ENCODE results near the gene PRR3.

PRR3 gene

GRCh38 chr6:30541515-30542403 lies 15.3 kb upstream of the PRR3 start:
- Histone ChIP-seq H3K4me1 (ENCODE audit: control insufficient read depth, insufficient read depth, low read length) (0 out of 2 replicates have a peak, but pooled peaks cover 4% of the 10 kb centered on the region), H3K9me3 (ENCODE audit: control insufficient read depth, insufficient read depth, low read depth, low read length) (no peaks in the 10 kb centered on the region), H3K9ac (ENCODE audit: low read length) (no peak overlapping the region), H3K27me3 (ENCODE audit: control insufficient read depth, insufficient read depth, low read length) (no peaks in the 10 kb centered on the region), H3K4me3 (ENCODE audit: low read depth, low read length) (peak overlapping the region; percentile 56), H3K27ac (ENCODE audit: low read depth, low read length) (no peak overlapping the region), H3K36me3 (ENCODE audit: control insufficient read depth, insufficient read depth, low read length) (peaks cover 15% of the 10 kb centered on the region)

- Histone ChIP-seq H3K36me3 (ENCODE audit: control insufficient read depth, insufficient read depth, low read length) (peaks cover 21% of the 10 kb centered on the region), H3K27ac (ENCODE audit: low read depth, low read length) (no peak overlapping the region), H3K9me3 (ENCODE audit: control insufficient read depth, insufficient read depth, low read depth, low read length) (no peaks in the 10 kb centered on the region), H3K4me3 (ENCODE audit: low read depth, low read length) (no peak overlapping the region), H3K4me1 (ENCODE audit: control insufficient read depth, insufficient read depth, low read length) (0 out of 2 replicates have a peak, but pooled peaks cover 4% of the 10 kb centered on the region), H3K27me3 (ENCODE audit: control insufficient read depth, insufficient read depth, low read length) (no peaks in the 10 kb centered on the region), H3K9ac (ENCODE audit: low read length) (no peak overlapping the region)
Measured at GRCh38 chr6:30542404-30542725, 14.7 kb upstream of the PRR3 start.

DNA sequence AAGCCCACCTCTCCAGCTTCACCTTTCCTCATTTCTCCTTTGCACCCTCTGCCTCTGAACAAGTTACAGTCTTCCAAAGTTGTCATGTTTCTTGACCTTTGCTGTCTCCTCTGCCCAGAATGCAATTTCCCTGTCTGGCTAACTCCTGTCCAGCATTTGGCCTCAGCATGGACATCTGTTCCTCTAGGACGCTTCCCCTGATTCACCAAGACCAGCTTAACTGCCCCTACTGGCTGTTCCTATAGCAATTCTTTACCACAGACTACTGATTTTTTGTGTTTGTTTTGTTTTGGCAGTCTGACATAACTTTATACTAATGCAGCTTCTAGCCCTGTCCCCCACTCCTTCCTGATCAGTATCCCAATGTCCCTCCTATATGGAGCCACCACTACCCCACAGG lies 14.2 kb upstream of the PRR3 start:
- Histone ChIP-seq H3K9ac (ENCODE audit: low read length) (no peak overlapping the region), H3K27ac (ENCODE audit: low read depth, low read length) (no peak overlapping the region), H3K27me3 (ENCODE audit: control insufficient read depth, insufficient read depth, low read length) (no peaks in the 10 kb centered on the region)

GRCh38 chr6:30543821-30544220 lies 13.3 kb upstream of the PRR3 start:
- Histone ChIP-seq H3K4me1 (ENCODE audit: control insufficient read depth, insufficient read depth, low read length) (0 out of 2 replicates have a peak, but pooled peaks cover 4% of the 10 kb centered on the region), H3K27ac (ENCODE audit: low read depth, low read length) (no peak overlapping the region), H3K36me3 (ENCODE audit: control insufficient read depth, insufficient read depth, low read length) (peaks cover 30% of the 10 kb centered on the region), H3K9me3 (ENCODE audit: control insufficient read depth, insufficient read depth, low read depth, low read length) (no peaks in the 10 kb centered on the region), H3K27me3 (ENCODE audit: control insufficient read depth, insufficient read depth, low read length) (no peaks in the 10 kb centered on the region), H3K4me3 (ENCODE audit: low read depth, low read length) (no peak overlapping the region), H3K9ac (ENCODE audit: low read length) (no peak overlapping the region)

More for the DNA sequence above, 14.2 kb upstream of the PRR3 start:
- no peak overlapping the region for H3K4me3 ChIP-seq (ENCODE audit: low read depth, low read length)
- H3K4me1 ChIP-seq (ENCODE audit: control insufficient read depth, insufficient read depth, low read length) = 0 out of 2 replicates have a peak, but pooled peaks cover 4% of the 10 kb centered on the region
- H3K36me3 ChIP-seq (ENCODE audit: control insufficient read depth, insufficient read depth, low read length) = peaks cover 24% of the 10 kb centered on the region
- no peaks in the 10 kb centered on the region for H3K9me3 ChIP-seq (ENCODE audit: control insufficient read depth, insufficient read depth, low read depth, low read length)

DNA sequence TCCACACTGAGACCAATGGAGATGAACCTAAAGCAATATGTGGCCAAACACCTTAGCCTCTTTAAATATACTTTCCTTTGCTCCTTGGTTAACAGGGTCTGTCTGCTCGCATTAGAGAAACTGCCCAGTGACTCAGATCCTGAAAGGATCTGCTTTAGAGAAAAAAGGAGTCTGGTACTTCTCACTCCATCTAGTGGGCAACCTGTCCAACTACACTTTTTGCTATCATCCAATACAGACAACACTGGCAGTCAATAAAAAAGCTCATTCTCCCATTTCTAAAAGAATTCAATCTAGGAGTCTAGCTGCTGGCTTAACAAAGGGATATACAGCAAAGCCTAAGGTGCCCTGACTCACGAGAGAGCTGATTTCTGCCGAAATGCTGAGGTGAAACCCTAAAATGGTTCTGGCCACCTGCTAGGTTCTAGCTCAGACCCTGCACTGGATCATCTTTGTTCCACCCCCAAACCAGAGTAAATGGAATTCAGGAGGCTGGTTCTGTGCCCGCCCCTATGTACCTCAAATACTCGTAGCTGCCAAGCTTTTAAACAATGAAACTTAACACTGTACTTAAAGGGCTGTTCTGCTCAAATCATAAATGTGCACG lies 12.3 kb upstream of the PRR3 start:
- Histone ChIP-seq H3K27ac (ENCODE audit: low read depth, low read length) (no peak overlapping the region), H3K9ac (ENCODE audit: low read length) (no peak overlapping the region), H3K27me3 (ENCODE audit: control insufficient read depth, insufficient read depth, low read length) (no peaks in the 10 kb centered on the region), H3K4me3 (ENCODE audit: low read depth, low read length) (no peak overlapping the region), H3K4me1 (ENCODE audit: control insufficient read depth, insufficient read depth, low read length) (0 out of 2 replicates have a peak, but pooled peaks cover 4% of the 10 kb centered on the region), H3K9me3 (ENCODE audit: control insufficient read depth, insufficient read depth, low read depth, low read length) (no peaks in the 10 kb centered on the region), H3K36me3 (ENCODE audit: control insufficient read depth, insufficient read depth, low read length) (peaks cover 37% of the 10 kb centered on the region)

DNA sequence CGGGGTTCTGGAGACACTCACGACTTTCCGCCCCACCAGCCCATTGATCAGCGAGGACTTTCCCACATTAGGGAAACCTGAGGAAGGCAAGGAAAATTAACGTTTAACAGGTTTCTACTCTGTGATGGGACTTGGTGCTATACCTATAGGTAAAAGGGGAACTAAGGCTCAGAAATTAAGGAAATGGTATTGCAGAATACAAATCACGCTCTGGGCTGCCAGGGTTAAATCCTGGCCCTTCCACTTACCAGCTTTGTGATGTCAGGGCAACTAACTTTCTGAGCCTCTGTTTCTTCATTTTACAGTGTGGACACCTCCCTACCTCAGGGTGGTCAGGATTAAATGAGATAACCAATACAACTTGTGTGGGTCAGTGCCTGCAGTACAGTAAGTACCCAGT lies 9.6 kb upstream of the PRR3 start:
- Histone ChIP-seq H3K27ac (ENCODE audit: low read depth, low read length) (no peak overlapping the region), H3K4me1 (ENCODE audit: control insufficient read depth, insufficient read depth, low read length) (no peaks in the 10 kb centered on the region), H3K27me3 (ENCODE audit: control insufficient read depth, insufficient read depth, low read length) (no peaks in the 10 kb centered on the region), H3K9me3 (ENCODE audit: control insufficient read depth, insufficient read depth, low read depth, low read length) (no peaks in the 10 kb centered on the region), H3K36me3 (ENCODE audit: control insufficient read depth, insufficient read depth, low read length) (peaks cover 62% of the 10 kb centered on the region), H3K9ac (ENCODE audit: low read length) (no peak overlapping the region), H3K4me3 (ENCODE audit: low read depth, low read length) (no peak overlapping the region)

- no peaks in the 10 kb centered on the region for H3K9me3 ChIP-seq (ENCODE audit: control insufficient read depth, insufficient read depth, low read depth, low read length)
- H3K4me1 ChIP-seq (ENCODE audit: control insufficient read depth, insufficient read depth, low read length) = no peaks in the 10 kb centered on the region
- H3K4me3 ChIP-seq (ENCODE audit: low read depth, low read length) = no peak overlapping the region
- no peak overlapping the region for H3K27ac ChIP-seq (ENCODE audit: low read depth, low read length)
- no peak overlapping the region for H3K9ac ChIP-seq (ENCODE audit: low read length)
- no peaks in the 10 kb centered on the region for H3K27me3 ChIP-seq (ENCODE audit: control insufficient read depth, insufficient read depth, low read length)
- peaks cover 71% of the 10 kb centered on the region for H3K36me3 ChIP-seq (ENCODE audit: control insufficient read depth, insufficient read depth, low read length)
Measured at GRCh38 chr6:30548375-30548774, 8.7 kb upstream of the PRR3 start.

DNA sequence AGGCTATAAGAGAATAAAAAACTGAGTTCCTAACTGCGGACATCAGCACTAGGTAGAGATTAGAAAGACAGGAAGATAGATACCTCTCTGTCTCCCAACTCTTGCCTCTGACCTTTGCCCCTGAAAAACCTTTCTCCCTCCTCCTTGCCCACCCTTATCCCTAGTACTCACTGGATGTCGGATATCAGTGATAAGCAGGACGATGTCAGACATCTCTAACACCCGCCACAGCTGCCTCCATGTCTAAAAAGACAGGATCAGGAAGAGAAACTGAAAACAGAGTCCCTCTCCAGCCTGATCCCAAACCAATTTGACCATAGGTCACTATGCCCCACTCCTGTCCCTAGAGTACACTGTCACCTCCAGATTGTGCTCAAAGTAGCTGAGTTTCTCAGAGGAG lies 2.7 kb upstream of the PRR3 start:
- Histone ChIP-seq H3K9ac (ENCODE audit: low read length) (no peak overlapping the region), H3K9me3 (ENCODE audit: control insufficient read depth, insufficient read depth, low read depth, low read length) (no peaks in the 10 kb centered on the region), H3K36me3 (ENCODE audit: control insufficient read depth, insufficient read depth, low read length) (peaks cover 47% of the 10 kb centered on the region), H3K4me3 (ENCODE audit: low read depth, low read length) (peak overlapping the region; percentile 91), H3K4me1 (ENCODE audit: control insufficient read depth, insufficient read depth, low read length) (peaks cover 5% of the 10 kb centered on the region; the same call in 1 of the 2 replicates), H3K27ac (ENCODE audit: low read depth, low read length) (no peak overlapping the region), H3K27me3 (ENCODE audit: control insufficient read depth, insufficient read depth, low read length) (no peaks in the 10 kb centered on the region)

DNA sequence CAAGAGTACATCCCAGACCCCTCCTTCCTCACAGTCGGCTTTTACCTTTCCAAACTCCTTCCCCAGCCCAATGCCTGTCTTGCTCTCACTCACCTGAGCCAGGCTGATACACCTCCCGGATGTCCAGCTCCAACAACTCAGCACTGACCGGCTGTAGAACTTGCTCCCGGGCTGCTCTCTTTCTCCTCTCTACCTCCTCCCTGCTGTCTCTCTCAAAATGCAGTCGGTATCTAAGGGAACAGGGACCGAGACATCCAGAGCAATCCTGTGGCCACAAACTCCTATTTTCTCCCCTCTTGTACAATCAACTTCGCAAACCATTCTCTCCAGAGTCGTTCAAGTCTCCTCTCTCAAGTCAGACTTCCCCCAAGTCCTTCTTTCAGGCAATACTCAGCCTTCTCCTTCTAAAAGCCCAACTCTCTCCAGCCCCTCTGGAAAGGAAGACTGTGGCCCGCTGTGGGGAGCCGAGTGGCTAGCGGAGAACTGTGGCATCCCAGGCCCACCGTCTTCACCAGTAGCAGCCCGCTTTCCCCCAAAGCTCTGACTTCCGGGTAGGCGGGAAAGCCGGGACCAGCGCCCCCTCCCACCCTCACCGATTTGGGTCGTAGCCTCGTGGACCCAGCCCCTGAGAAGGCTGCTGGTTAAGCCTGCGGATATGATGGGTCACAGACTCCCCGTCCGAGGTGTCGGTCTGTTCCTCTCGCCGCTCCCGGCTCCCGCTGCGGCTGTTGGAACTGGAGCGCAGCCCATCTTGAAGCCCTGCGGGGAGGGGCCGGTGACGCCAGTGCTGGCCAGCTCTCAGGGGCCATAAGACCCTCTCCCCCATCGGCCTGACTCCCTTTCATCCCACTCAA lies 1.9 kb upstream of the PRR3 start:
- Histone ChIP-seq H3K27me3 (ENCODE audit: control insufficient read depth, insufficient read depth, low read length) (no peaks in the 10 kb centered on the region), H3K4me3 (ENCODE audit: low read depth, low read length) (peak overlapping the region; percentile 91), H3K9ac (ENCODE audit: low read length) (peak overlapping the region; percentile 81), H3K36me3 (ENCODE audit: control insufficient read depth, insufficient read depth, low read length) (peaks cover 43% of the 10 kb centered on the region), H3K27ac (ENCODE audit: low read depth, low read length) (peak overlapping the region; percentile 88; the same call in 1 of the 2 replicates), H3K9me3 (ENCODE audit: control insufficient read depth, insufficient read depth, low read depth, low read length) (no peaks in the 10 kb centered on the region), H3K4me1 (ENCODE audit: control insufficient read depth, insufficient read depth, low read length) (peaks cover 5% of the 10 kb centered on the region; the same call in 1 of the 2 replicates)

DNA sequence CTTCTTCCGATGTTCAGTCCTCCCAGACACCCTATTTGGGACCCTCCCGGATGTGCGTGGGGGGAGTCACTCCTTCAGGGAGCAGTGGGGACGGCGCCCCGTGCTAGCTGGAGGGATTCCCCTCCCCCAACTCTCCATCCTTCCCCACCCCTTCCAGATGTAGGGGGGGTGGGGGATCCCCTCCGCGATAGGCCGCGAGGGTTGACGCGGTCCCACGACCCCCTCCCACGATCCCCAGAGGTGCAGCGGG lies 1.4 kb upstream of the PRR3 start:
- Histone ChIP-seq H3K9ac (ENCODE audit: low read length) (peak overlapping the region; percentile 81), H3K9me3 (ENCODE audit: control insufficient read depth, insufficient read depth, low read depth, low read length) (no peaks in the 10 kb centered on the region), H3K27ac (ENCODE audit: low read depth, low read length) (peak overlapping the region; percentile 88), H3K4me3 (ENCODE audit: low read depth, low read length) (peak overlapping the region; percentile 91), H3K36me3 (ENCODE audit: control insufficient read depth, insufficient read depth, low read length) (peaks cover 37% of the 10 kb centered on the region), H3K27me3 (ENCODE audit: control insufficient read depth, insufficient read depth, low read length) (no peaks in the 10 kb centered on the region), H3K4me1 (ENCODE audit: control insufficient read depth, insufficient read depth, low read length) (peaks cover 5% of the 10 kb centered on the region; the same call in 1 of the 2 replicates)

Measured in HUES6 (cell line).